Measurements from ENCODE around the gene TFCP2.

Gene TFCP2

DNA sequence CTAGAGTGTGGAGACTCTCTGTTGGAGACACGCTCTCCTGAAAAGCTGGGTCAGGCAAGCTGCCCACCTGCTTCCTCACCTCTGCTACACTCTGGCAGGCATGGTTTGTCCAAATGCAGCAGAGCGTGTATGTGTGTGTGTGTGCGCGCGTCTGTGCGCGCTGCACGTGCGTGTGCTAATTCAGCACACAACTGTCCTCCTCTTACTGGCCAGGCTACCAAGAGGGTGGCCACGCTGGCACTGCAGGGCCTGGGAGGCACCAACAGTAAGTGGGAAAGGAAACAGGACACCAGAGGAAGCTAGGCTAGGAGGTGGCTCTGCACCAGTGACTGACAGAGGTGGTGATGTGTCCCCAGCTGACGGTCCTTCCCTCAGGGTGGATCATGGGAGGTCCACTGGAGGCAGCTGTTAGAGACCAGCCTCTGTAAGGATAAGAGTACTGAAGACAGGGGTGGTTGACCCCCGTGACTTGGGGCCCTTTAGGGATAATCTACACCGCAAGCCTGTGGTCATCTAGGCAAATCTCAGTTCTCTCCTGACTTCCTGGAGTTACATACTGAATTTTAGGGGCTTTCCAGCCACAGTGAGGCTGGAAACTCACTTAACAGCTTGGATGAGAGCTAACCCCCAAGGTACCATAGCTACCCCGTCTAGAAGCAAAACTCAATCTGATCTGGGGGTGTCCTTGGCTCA lies 15.6 kb upstream of the TFCP2 start:
- peak overlapping the region; percentile 40; the same call in 1 of the 2 replicates for H2AFZ ChIP-seq (ENCODE audit: low read length)
- no peak overlapping the region for H3K4me3 ChIP-seq (ENCODE audit: low read length)
- H3K9me3 ChIP-seq (replicated peaks; ENCODE audit: insufficient read depth, low read length), result no peaks in the 10 kb centered on the region
- H4K20me1 ChIP-seq (ENCODE audit: insufficient read depth, low read length), result no peaks in the 10 kb centered on the region
- peak overlapping the region; percentile 51 for H3K4me2 ChIP-seq (ENCODE audit: low read depth, low read length)
- H3K27me3 ChIP-seq (replicated peaks; ENCODE audit: insufficient read depth, low read length), result no peaks in the 10 kb centered on the region
- peak; percentile 19 for DNase-seq
- no peaks in the 10 kb centered on the region for H3K9me2 ChIP-seq (replicated peaks; ENCODE audit: insufficient read depth, low read length)
- no peak for TF ChIP-seq EZH2phosphoT487 (IDR thresholded peaks at IDR 0.05; ENCODE audit: low read length)
- no peak for TF ChIP-seq EZH2 (optimal IDR thresholded peaks at IDR 0.05; ENCODE audit: low read depth, low read length)
- TF ChIP-seq, protein P1, sequence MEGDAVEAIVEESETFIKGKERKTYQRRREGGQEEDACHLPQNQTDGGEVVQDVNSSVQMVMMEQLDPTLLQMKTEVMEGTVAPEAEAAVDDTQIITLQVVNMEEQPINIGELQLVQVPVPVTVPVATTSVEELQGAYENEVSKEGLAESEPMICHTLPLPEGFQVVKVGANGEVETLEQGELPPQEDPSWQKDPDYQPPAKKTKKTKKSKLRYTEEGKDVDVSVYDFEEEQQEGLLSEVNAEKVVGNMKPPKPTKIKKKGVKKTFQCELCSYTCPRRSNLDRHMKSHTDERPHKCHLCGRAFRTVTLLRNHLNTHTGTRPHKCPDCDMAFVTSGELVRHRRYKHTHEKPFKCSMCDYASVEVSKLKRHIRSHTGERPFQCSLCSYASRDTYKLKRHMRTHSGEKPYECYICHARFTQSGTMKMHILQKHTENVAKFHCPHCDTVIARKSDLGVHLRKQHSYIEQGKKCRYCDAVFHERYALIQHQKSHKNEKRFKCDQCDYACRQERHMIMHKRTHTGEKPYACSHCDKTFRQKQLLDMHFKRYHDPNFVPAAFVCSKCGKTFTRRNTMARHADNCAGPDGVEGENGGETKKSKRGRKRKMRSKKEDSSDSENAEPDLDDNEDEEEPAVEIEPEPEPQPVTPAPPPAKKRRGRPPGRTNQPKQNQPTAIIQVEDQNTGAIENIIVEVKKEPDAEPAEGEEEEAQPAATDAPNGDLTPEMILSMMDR (IDR thresholded peaks at IDR 0.05; ENCODE audit: low read length), result no peak
- peaks cover 11% of the 10 kb centered on the region for H3K4me1 ChIP-seq (ENCODE audit: low read length)
- H3K36me3 ChIP-seq (replicated peaks; ENCODE audit: insufficient read depth, low read length), result no peaks in the 10 kb centered on the region
- no peak overlapping the region for H3K27ac ChIP-seq (ENCODE audit: low read length)
- no peak overlapping the region for H3K9ac ChIP-seq (ENCODE audit: low read length)
- no peaks in the 10 kb centered on the region for H3F3A ChIP-seq (ENCODE audit: insufficient read depth, low read length)
- no peaks in the 10 kb centered on the region for H3K79me2 ChIP-seq (ENCODE audit: low read length)

DNA sequence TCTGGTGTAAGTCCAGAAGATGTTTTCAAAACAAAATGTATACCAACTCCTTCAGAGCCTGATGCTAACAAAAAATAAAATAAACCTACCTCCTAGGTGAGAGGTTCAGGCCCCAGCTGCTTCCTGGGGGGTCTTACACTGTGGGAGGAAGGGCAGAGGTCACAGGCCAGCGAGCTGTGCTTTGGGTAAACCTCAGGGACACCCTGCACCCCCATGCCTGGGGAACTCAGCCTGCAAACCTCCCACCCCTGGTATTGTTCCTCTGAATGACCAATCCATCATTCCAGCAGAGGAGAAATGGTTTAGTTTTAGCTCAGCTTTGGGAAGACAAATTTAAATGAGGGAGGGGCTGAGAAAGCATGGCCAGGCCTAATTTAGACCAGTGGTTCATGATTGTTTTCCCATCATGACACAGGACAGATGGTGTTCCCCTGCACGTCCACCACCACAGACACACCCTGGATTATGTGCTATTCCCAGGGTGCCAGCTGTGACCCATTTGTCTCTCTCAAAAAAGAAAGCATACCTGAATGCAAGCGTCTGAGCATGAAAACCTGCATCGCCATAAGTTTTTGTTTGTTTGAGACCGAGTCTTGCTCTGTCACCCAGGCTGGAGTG lies 14.5 kb upstream of the TFCP2 start:
- H2AFZ ChIP-seq (ENCODE audit: low read length), result no peak overlapping the region
- H3F3A ChIP-seq (ENCODE audit: insufficient read depth, low read length), result no peaks in the 10 kb centered on the region
- no peaks in the 10 kb centered on the region for H3K27me3 ChIP-seq (replicated peaks; ENCODE audit: insufficient read depth, low read length)
- no peaks in the 10 kb centered on the region for H3K9me3 ChIP-seq (replicated peaks; ENCODE audit: insufficient read depth, low read length)
- H4K20me1 ChIP-seq (ENCODE audit: insufficient read depth, low read length), result no peaks in the 10 kb centered on the region
- H3K36me3 ChIP-seq (replicated peaks; ENCODE audit: insufficient read depth, low read length), result no peaks in the 10 kb centered on the region
- H3K4me3 ChIP-seq (ENCODE audit: low read length), result no peak overlapping the region
- DNase-seq, result no peak
- H3K9ac ChIP-seq (ENCODE audit: low read length), result no peak overlapping the region
- no peaks in the 10 kb centered on the region for H3K9me2 ChIP-seq (replicated peaks; ENCODE audit: insufficient read depth, low read length)
- H3K27ac ChIP-seq (ENCODE audit: low read length), result no peak overlapping the region
- TF ChIP-seq EZH2phosphoT487 (IDR thresholded peaks at IDR 0.05; ENCODE audit: low read length) (no peak), EZH2 (optimal IDR thresholded peaks at IDR 0.05; ENCODE audit: low read depth, low read length) (no peak)
- TF ChIP-seq, protein P1 (IDR thresholded peaks at IDR 0.05; ENCODE audit: low read length), result no peak
- H3K79me2 ChIP-seq (ENCODE audit: low read length), result no peaks in the 10 kb centered on the region
- H3K4me2 ChIP-seq (ENCODE audit: low read depth, low read length), result no peak overlapping the region
- peaks cover 11% of the 10 kb centered on the region for H3K4me1 ChIP-seq (ENCODE audit: low read length)

DNA sequence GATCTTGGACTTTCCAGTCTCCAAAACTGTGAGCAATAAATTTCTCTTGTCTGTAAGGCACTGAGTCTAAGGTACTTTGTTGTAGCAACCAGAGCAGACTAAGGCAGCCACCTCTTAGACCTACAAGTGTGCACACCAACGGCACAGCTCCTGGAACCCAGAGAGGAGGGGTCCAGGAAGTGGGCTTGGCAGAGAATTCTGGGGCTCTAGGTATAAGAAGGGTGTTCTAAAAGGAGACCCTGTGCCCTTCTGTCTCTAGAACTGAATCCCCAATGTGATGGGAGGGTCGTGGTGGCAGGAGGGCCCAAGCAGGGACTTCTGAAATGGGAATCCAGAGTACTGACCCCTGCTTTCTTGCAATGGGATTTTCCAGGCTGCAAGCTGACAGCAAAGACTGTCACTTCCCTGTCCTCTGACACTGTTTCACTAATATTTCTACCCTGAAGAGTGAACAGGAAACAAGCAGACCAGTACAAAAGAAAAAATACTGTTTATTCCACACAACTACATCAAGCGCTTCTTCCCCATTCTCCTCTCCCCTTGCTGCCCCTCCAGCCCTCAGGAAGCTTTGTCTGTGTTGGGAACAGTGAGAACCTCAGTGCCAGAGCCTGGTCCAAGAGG lies 13.6 kb upstream of the TFCP2 start:
- H3K27me3 ChIP-seq (replicated peaks; ENCODE audit: insufficient read depth, low read length), result no peaks in the 10 kb centered on the region
- peaks cover 11% of the 10 kb centered on the region for H3K4me1 ChIP-seq (ENCODE audit: low read length)
- no peaks in the 10 kb centered on the region for H3F3A ChIP-seq (ENCODE audit: insufficient read depth, low read length)
- no peaks in the 10 kb centered on the region for H3K36me3 ChIP-seq (replicated peaks; ENCODE audit: insufficient read depth, low read length)
- DNase-seq, result no peak
- no peak overlapping the region for H2AFZ ChIP-seq (ENCODE audit: low read length)
- no peak overlapping the region for H3K4me2 ChIP-seq (ENCODE audit: low read depth, low read length)
- no peaks in the 10 kb centered on the region for H3K79me2 ChIP-seq (ENCODE audit: low read length)
- no peaks in the 10 kb centered on the region for H3K9me2 ChIP-seq (replicated peaks; ENCODE audit: insufficient read depth, low read length)
- no peak overlapping the region for H3K9ac ChIP-seq (ENCODE audit: low read length)
- H3K4me3 ChIP-seq (ENCODE audit: low read length), result no peak overlapping the region
- no peaks in the 10 kb centered on the region for H3K9me3 ChIP-seq (replicated peaks; ENCODE audit: insufficient read depth, low read length)
- H4K20me1 ChIP-seq (ENCODE audit: insufficient read depth, low read length), result no peaks in the 10 kb centered on the region
- H3K27ac ChIP-seq (ENCODE audit: low read length), result no peak overlapping the region
- no peak for TF ChIP-seq EZH2phosphoT487 (IDR thresholded peaks at IDR 0.05; ENCODE audit: low read length)
- TF ChIP-seq, protein P1 (IDR thresholded peaks at IDR 0.05; ENCODE audit: low read length), result no peak
- no peak for TF ChIP-seq EZH2 (optimal IDR thresholded peaks at IDR 0.05; ENCODE audit: low read depth, low read length)

Measured in MM.1S (cell line).